ENCODE data around the gene GYG1.
"Not testable (repeated sequence)": the region's sequence is repeated elsewhere in the genome, so short reads cannot be mapped to it uniquely, and the experiment has no call there.

Gene GYG1

DNA sequence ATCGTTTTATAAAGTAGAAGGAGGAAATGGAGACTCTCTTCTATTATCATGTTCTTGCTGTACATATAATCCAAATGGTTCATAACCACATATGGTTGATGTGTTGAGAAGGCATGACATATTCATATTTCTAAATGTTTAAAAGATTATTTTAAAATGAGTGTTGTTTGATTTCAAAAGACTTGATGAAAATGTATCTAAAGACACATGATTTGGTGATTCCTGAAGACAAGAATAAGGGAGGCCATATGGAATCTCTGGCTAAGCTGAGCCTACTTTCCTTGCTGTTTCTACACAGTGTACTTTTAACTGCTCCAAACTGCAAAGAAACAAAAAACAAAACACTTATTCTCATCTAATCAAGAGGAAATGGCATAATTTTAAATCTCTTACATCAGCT lies 23.0 kb upstream of the GYG1 start:
- TF ChIP-seq ZFX (IDR thresholded peaks at IDR 0.05): no peak
- TF ChIP-seq CTCF (conservative IDR thresholded peaks at IDR 0.05): no peak
- H3K27ac ChIP-seq: no peak overlapping the region

DNA sequence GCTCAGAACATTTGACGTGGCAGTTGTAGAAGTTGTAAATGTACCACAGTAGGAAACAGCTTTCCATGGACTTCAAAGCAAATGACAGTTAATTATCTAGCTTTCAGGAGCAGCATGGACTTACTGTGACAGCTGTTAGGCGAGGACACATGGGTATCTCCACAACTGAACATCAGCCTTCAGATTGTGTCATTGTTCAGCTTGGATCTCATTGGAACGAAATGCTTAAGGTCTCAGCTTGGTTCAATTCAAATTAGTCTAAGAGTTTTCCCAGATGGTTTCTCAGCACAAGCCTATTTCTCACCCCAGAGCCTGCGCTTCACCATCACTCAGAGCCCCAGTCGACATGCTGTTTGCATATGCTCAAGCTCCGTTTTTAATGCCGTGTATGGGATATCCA lies 21.1 kb upstream of the GYG1 start:
- TF ChIP-seq CTCF (conservative IDR thresholded peaks at IDR 0.05) (no peak), ZFX (IDR thresholded peaks at IDR 0.05) (no peak)
- H3K27ac ChIP-seq: no peak overlapping the region

DNA sequence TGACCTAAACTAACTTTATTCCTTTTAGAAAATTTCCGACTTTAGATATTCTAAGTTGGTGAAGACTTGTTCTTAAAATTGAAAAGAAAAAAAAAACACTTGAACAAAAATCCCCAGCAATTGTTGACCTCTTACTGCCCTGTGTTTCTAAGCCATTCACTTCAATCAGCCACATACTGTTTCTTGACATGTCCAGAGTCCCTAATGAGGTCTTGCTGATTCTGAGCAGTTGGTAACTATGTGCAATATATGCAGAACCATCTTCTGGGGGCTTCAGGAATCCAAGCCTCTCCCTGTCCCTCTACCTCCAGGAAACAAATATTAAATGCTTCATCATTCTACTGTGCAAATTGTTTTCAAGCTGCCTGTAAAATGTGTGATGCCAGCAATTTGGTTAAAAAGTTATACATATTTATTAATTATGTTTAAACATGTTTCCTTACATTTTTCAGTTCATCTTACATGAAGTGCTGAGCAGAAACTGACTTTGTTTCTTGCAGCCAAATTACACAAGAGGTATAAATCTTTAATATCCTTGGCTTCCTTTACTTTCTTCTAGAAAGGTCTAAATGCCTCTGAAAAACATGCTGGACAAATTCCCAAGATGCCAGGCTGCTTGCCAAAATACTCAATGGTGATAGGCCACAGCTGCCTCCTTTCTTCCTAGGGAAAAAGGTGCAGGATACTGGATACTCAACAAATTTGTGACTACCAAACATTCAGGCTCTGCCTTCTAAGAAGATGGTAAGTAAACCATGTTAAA lies 19.8 kb upstream of the GYG1 start:
- no peak for TF ChIP-seq ZFX (IDR thresholded peaks at IDR 0.05)
- no peak for TF ChIP-seq CTCF (conservative IDR thresholded peaks at IDR 0.05)
- no peak overlapping the region for H3K27ac ChIP-seq

DNA sequence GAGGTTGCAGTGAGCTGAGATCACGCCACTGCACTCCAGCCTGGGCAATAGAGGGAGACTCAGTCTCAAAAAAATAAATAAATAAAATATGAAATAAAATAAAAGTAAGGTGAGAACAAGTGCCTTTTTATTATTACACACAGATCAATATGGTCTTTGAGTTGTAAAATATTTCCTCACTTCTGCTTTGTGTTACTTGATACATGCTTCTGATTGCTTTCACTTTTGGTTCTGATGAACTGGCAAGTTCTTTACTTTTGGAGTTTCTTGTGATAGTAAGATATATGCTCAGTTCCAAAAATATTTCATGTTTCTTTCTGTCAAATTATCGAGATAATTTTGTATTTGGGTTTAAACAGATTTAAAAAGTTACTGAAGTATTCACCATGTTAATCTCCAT lies 16.6 kb upstream of the GYG1 start:
- no peak overlapping the region for H3K27ac ChIP-seq
- TF ChIP-seq CTCF (conservative IDR thresholded peaks at IDR 0.05): no peak
- no peak for TF ChIP-seq ZFX (IDR thresholded peaks at IDR 0.05)

DNA sequence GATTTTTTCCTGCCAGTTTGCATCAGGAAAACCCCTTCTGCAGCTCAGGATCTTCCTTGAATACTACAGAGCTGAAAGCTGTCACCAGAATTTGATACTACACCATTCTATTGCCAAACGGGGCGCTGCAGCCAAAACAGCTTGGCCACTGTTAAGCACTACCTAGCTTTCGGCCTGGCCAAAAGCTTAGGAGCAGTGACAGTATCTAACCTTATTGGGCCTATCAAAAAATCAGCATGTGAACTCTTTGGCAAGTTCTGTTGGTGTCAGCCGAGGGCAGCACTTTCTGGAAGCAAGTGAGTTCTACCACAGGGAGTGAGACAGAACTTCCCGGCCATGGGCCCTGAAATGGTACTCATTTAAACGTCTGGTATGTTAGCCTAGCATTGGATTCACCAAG lies 16.1 kb upstream of the GYG1 start:
- TF ChIP-seq CTCF (conservative IDR thresholded peaks at IDR 0.05) (no peak), ZFX (IDR thresholded peaks at IDR 0.05) (no peak)
- no peak overlapping the region for H3K27ac ChIP-seq

- H3K27ac ChIP-seq: no peak overlapping the region
- TF ChIP-seq ZFX (IDR thresholded peaks at IDR 0.05) (no peak), CTCF (conservative IDR thresholded peaks at IDR 0.05) (no peak)
Observed at GRCh38 chr3:148975696-148976095, 15.6 kb upstream of the GYG1 start.

- no peak overlapping the region for H3K27ac ChIP-seq
- TF ChIP-seq CTCF (conservative IDR thresholded peaks at IDR 0.05) (no peak), ZFX (IDR thresholded peaks at IDR 0.05) (no peak)
Observed at GRCh38 chr3:148981273-148981672, 10.1 kb upstream of the GYG1 start.

GRCh38 chr3:148987551-148987950 lies 3.8 kb upstream of the GYG1 start:
- H3K27ac ChIP-seq: not testable (repeated sequence)

All from C4-2B (cell line).